Measurements from ENCODE around the gene PRKAR1B. TPM values are rescaled to one million over a fixed set of nuclear protein-coding genes. Genes with fewer than 3 reads are reported as not detected.
A peak's percentile ranks its signal among the peaks of the same experiment; 100 is the strongest.

Gene PRKAR1B
- total RNA-seq, 3 donors from 2014 or later = 38.8 to 58.6 (median 49.9) TPM

DNA sequence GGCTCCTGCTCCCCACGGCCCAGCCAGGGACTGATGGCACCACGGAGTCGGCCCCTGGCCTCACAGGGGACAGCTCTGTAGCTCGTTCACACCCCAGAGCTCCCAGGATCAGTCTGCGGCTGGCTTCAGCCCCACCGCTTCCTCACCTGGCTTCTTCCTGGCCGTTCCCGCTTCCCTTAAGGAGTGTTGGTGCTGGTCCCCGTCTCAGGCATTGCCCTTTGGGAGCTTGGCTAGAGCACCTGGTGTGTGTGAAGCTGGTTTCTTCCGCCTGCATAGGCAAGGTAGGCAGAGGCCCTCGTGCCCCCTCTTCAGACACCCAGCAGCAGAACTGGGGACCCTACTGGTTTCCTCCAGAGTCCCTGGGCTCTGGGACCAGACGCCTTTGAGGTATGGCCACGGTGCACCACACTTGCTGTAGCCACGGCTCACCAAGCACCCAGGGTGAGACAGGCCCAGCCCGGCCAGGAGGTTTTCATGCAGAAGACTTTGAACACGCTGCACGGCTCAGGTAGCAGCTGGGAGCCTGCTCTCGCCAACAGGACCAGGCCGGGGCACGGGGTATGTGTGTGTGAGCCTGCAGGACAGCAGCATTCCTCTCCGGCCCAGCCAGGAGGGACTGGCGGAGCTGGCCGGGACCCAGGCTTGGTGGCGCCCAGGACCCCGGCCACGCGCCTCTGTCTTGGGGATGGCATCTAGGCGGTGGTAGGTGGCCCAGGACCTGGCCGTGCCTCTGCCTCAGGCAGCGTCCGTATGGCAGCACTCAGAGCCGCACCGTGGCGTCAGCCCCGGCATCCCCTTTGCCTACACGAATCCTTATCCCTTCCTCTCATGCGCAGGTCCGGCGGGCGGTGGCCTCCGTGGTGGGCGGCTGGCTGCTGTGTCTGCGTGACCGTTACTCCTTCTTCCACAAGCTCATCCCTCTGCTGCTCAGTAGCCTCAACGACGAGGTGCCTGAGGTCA lies 13.2 kb upstream of the PRKAR1B start:
- peaks cover 9% of the 10 kb centered on the region for H3K4me1 Mint-ChIP-seq (ENCODE audit: low read depth)
- no peak overlapping the region for H3K4me3 Mint-ChIP-seq
- DNase-seq (no peak), ATAC-seq (no peak)
- H3K27me3 Mint-ChIP-seq (ENCODE audit: low read depth) = no peaks in the 10 kb centered on the region
- H3K36me3 Mint-ChIP-seq (ENCODE audit: insufficient read depth) = peaks cover 30% of the 10 kb centered on the region
- H3K9me3 Mint-ChIP-seq = no peaks in the 10 kb centered on the region

DNA sequence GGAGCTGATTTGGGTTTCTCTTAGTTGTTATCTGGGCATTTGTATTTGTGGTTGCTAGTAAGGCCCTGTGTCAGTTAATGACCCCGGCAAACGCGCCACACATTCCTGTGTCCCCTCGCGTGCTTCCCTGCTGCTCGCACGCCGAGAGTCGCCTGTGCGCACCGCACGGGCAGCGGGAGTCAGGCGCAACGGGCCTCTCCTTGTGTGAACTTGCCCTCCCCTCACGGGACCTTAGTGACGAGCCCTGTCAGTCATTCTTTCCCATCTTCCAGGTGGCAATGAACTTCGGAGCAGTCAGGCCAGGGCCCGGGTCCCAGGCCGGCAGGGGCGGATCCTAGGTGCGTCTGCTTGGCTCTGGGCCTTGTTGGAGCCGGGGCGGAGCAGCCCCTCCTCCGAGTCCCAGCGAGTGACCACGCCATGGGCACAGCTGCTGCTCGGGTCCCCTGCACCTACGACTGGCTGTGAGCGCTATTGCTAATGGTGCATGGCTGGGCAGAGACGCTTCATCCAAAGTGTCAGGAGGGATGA lies 12.4 kb upstream of the PRKAR1B start:
- Mint-ChIP-seq H3K27me3 (ENCODE audit: low read depth) (no peaks in the 10 kb centered on the region), H3K4me3 (no peak overlapping the region), H3K9me3 (no peaks in the 10 kb centered on the region), H3K4me1 (ENCODE audit: low read depth) (peaks cover 9% of the 10 kb centered on the region), H3K36me3 (ENCODE audit: insufficient read depth) (peaks cover 25% of the 10 kb centered on the region)
- ATAC-seq (no peak), DNase-seq (no peak)

DNA sequence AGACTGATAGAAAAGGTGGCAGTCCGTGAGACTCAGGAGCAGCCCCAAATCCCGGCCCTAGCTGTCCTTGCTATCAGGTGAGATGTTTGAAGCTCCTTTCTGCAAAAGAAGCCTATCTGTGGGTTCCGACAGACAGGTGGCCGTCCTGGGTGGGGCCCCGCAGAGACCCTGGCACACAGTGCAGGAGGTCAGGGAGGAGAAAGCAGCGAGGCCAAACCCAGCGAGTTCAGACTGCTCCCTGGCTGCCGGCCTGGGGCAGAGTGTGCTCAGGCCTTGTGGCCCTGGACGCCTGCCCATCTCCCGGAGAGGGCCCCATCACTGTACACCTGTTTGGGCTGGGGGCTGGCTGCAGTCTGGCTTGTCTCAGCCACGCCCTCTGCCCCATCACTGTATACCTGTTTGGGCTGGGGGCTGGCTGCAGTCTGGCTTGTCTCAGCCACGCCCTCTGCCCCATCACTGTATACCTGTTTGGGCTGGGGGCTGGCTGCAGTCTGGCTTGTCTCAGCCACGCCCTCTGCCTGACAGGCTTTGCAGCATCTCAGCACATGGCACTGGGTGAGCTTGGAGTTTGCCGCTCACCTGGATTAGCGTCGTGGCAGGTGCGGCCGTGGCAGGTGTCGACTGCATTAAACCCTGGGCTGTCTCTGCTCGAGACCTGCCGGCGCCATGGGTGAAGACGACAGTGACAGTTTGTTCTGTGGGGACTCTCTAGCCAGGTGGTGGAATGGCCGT lies 11.8 kb upstream of the PRKAR1B start:
- Mint-ChIP-seq H3K27me3 (ENCODE audit: low read depth) (no peaks in the 10 kb centered on the region), H3K36me3 (ENCODE audit: insufficient read depth) (peaks cover 19% of the 10 kb centered on the region), H3K4me1 (ENCODE audit: low read depth) (peaks cover 9% of the 10 kb centered on the region), H3K4me3 (no peak overlapping the region), H3K9me3 (no peaks in the 10 kb centered on the region)
- DNase-seq (no peak), ATAC-seq (no peak)

DNA sequence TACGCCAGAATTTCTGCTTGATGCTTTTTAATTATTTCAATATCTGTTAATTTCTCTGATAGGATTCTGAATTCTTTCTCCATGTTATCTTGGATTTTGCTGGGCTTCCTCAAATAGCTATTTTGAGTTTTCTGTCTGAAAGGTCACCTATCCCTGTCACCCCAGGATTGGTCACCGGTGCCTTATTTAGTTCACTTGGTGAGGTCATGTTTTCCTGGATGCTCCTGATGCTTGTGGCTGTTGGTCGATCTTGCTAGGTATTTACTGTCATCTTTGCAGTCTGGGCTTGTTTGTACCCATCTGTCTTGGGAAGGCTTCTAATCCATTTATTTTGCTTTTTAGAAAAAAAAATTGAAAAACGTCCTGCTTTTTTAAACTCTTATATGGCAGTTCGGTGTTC lies 11.2 kb upstream of the PRKAR1B start:
- Mint-ChIP-seq H3K27me3 (ENCODE audit: low read depth) (no peaks in the 10 kb centered on the region), H3K4me3 (no peak overlapping the region), H3K36me3 (ENCODE audit: insufficient read depth) (peaks cover 19% of the 10 kb centered on the region), H3K4me1 (ENCODE audit: low read depth) (peaks cover 12% of the 10 kb centered on the region), H3K9me3 (no peaks in the 10 kb centered on the region)
- ATAC-seq = no peak
- no peak for DNase-seq

GRCh38 chr7:734808-735207 lies 7.7 kb upstream of the PRKAR1B start:
- ATAC-seq (no peak), DNase-seq (no peak)
- Mint-ChIP-seq H3K36me3 (ENCODE audit: insufficient read depth) (peaks cover 20% of the 10 kb centered on the region), H3K4me1 (ENCODE audit: low read depth) (peaks cover 12% of the 10 kb centered on the region), H3K9me3 (no peaks in the 10 kb centered on the region), H3K4me3 (no peak overlapping the region), H3K27me3 (ENCODE audit: low read depth) (no peaks in the 10 kb centered on the region)

DNA sequence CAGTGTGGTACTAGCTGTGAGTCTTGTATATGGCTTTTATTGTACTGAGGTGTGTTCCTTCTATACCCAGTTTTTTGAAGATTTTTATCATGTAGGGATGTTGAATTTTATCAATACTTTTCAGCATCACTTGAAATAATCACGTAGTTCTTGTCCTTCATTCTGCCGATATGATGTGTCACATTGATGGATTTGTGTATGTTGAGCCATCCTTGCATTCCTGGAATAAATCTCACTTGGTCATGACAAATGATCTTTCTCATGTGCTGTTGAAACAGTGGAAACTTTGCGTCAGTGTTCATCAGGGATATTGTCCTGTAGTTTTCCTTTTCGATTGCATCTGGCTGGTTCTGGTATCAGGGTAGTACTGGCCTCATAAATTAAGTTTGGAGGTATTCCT lies 7.1 kb upstream of the PRKAR1B start:
- no peaks in the 10 kb centered on the region for H3K9me3 Mint-ChIP-seq
- ATAC-seq = no peak
- peaks cover 12% of the 10 kb centered on the region for H3K4me1 Mint-ChIP-seq (ENCODE audit: low read depth)
- no peak overlapping the region for H3K4me3 Mint-ChIP-seq
- H3K36me3 Mint-ChIP-seq (ENCODE audit: insufficient read depth) = peaks cover 23% of the 10 kb centered on the region
- DNase-seq = no peak
- no peaks in the 10 kb centered on the region for H3K27me3 Mint-ChIP-seq (ENCODE audit: low read depth)

DNA sequence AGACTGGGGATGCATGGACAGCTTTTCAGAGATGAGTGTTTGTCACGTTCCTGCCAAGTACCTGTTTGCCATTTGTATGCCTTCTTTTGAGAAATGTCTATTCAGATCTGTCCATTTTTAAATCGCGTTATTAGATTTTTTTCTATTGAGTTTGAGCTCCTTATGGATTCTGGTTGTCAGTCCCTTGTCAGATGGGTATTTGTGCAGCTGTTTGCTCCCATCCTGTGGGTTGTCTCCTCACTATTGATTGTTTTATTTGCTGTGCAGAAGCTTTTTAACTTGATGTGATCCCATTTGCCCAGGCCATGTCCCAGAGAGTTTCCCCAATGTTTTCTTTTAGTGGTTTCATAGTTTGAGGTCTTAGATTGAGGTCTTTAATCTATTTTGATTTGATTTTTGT lies 5.5 kb upstream of the PRKAR1B start:
- H3K4me1 Mint-ChIP-seq (ENCODE audit: low read depth) = peaks cover 15% of the 10 kb centered on the region
- H3K27me3 Mint-ChIP-seq (ENCODE audit: low read depth) = no peaks in the 10 kb centered on the region
- ATAC-seq = no peak
- H3K9me3 Mint-ChIP-seq = no peaks in the 10 kb centered on the region
- H3K36me3 Mint-ChIP-seq (ENCODE audit: insufficient read depth) = peaks cover 17% of the 10 kb centered on the region
- H3K4me3 Mint-ChIP-seq = no peak overlapping the region
- no peak for DNase-seq

DNA sequence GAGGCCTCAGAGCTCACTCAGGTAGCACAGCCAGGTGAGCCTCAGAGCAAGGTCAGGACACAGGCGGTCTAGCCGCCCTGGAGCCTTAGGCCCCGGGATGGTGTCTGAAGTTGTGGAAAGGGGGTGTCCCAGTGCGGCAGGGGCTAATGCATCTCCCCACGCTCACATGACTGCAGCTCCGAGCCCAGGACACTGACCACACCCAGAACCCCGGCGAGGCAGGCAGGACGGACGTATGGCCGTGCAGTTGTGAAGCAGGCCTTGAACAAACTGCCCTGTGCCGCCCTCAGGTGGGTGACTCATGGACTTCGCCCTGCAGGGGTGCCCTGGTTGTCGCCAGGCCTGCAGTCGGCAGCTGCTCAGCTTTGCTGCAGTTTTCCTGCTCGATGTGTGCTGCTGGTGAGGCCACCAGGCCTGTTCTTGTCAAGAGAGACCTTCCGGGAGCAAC lies 5.0 kb upstream of the PRKAR1B start:
- H3K27me3 Mint-ChIP-seq (ENCODE audit: low read depth) = no peaks in the 10 kb centered on the region
- DNase-seq (peak; percentile 28), ATAC-seq (peak; percentile 25 to 53)
- no peak overlapping the region for H3K4me3 Mint-ChIP-seq
- H3K36me3 Mint-ChIP-seq (ENCODE audit: insufficient read depth) = peaks cover 17% of the 10 kb centered on the region
- no peaks in the 10 kb centered on the region for H3K9me3 Mint-ChIP-seq
- H3K4me1 Mint-ChIP-seq (ENCODE audit: low read depth) = peaks cover 12% of the 10 kb centered on the region

- Mint-ChIP-seq H3K4me3 (no peak overlapping the region), H3K4me1 (ENCODE audit: low read depth) (peaks cover 12% of the 10 kb centered on the region), H3K9me3 (no peaks in the 10 kb centered on the region), H3K27me3 (ENCODE audit: low read depth) (no peaks in the 10 kb centered on the region), H3K36me3 (ENCODE audit: insufficient read depth) (peaks cover 17% of the 10 kb centered on the region)
- ATAC-seq = no peak
- DNase-seq = no peak
Measured at GRCh38 chr7:731440-732085, 4.5 kb upstream of the PRKAR1B start.

DNA sequence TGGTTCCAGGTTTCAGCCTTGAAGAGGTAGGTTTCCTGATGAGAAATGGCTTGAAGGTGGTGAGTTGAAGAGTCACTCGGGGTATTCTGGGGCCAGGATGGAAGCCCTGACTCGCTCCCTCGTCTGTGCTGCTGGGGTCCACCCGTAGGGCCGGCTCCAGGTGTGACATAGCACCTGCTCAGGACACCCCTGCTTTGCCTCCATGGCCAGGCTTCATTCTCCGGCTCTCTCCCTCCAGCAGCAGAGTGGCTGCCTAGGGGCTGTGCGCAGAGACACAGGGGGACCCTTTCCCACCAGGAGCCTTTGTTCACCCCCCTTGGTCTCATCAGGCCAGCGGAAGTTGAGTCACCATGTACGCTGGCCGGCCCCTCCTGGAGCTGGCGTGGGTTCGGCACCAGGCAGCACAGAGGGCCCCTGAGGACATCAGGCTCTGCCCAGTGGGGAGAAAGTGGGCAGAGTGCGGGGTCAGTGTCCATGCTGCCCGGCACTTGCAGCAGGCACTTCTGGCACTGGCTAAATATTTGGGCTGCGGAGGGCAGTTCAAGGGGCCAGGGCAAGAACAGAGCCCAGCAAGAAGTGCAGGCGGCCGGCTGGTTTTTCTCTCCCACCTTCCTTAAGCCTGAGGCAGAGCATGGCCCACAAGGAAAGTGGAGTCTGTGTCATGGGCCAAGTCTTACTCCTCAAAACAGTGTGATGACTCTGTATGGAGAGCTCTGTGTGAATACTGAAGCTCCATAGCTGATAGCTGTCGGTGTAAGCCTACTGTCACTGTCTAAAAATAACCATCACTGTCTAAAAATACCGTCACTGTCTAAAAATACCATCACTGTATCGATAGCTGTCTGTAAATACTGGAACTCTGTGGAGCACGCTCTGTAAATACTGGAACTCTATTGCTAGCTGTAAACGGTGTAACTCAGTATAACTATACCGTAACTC lies 3.7 kb upstream of the PRKAR1B start:
- ATAC-seq (no peak), DNase-seq (no peak)
- H3K9me3 Mint-ChIP-seq = no peaks in the 10 kb centered on the region
- H3K27me3 Mint-ChIP-seq (ENCODE audit: low read depth) = no peaks in the 10 kb centered on the region
- H3K4me1 Mint-ChIP-seq (ENCODE audit: low read depth) = peaks cover 15% of the 10 kb centered on the region
- H3K36me3 Mint-ChIP-seq (ENCODE audit: insufficient read depth) = peaks cover 17% of the 10 kb centered on the region
- no peak overlapping the region for H3K4me3 Mint-ChIP-seq

GRCh38 chr7:729140-730000 lies 2.3 kb upstream of the PRKAR1B start:
- Mint-ChIP-seq H3K36me3 (ENCODE audit: insufficient read depth) (peaks cover 21% of the 10 kb centered on the region), H3K4me1 (ENCODE audit: low read depth) (peaks cover 23% of the 10 kb centered on the region), H3K9me3 (no peaks in the 10 kb centered on the region), H3K4me3 (peak overlapping the region; percentile 37), H3K27me3 (ENCODE audit: low read depth) (no peaks in the 10 kb centered on the region)
- DNase-seq (no peak), ATAC-seq (no peak)

- Mint-ChIP-seq H3K27me3 (ENCODE audit: low read depth) (no peaks in the 10 kb centered on the region), H3K36me3 (ENCODE audit: insufficient read depth) (peaks cover 29% of the 10 kb centered on the region), H3K4me1 (ENCODE audit: low read depth) (peaks cover 20% of the 10 kb centered on the region), H3K9me3 (no peaks in the 10 kb centered on the region), H3K4me3 (peak overlapping the region; percentile 86)
- ATAC-seq (no peak), DNase-seq (no peak)
Measured at GRCh38 chr7:728602-729001, 1.5 kb upstream of the PRKAR1B start.
